Central memory CD8-positive, alpha-beta T cell (primary cell): ENCODE results near the gene RASIP1.
"Not testable (repeated sequence)": the region's sequence is repeated elsewhere in the genome, so short reads cannot be mapped to it uniquely, and the experiment has no call there.

Experiments used
- ATAC-seq: fragments of 150-1000 bp; cut with Tn5 transposase; replicated peaks from 2 replicates; pipeline ENCODE4 v1.10.0; 2022; ENCODE audit warnings: mild to moderate bottlenecking, moderate FRiP score, moderate number of reproducible peaks; ENCODE audit not compliant: poor library complexity, severe bottlenecking; ENCODE audit errors: extremely low read depth
- DNase-seq, 2 donors: peaks; one replicate each; pipeline ENCODE4 v3.0.0; 2021; ENCODE audit warnings: low spot score in 2 of 2
- H3K27ac Mint-ChIP-seq: one replicate; pipeline ENCODE4 v1.8.0; 2022; ENCODE audit warnings: low read depth, mild to moderate bottlenecking, moderate library complexity, mixed read lengths
- H3K27me3 Mint-ChIP-seq: one replicate; pipeline ENCODE4 v1.8.0; 2022; ENCODE audit warnings: mixed read lengths
- H3K36me3 Mint-ChIP-seq: one replicate; pipeline ENCODE4 v1.8.0; 2022; ENCODE audit warnings: mild to moderate bottlenecking, moderate library complexity, mixed read lengths; ENCODE audit not compliant: insufficient read depth
- H3K4me1 Mint-ChIP-seq: one replicate; pipeline ENCODE4 v1.8.0; 2022; ENCODE audit warnings: mixed read lengths
- H3K4me3 Mint-ChIP-seq: one replicate; pipeline ENCODE4 v1.8.0; 2022; ENCODE audit warnings: mild to moderate bottlenecking, moderate library complexity, mixed read lengths
- H3K9me3 Mint-ChIP-seq: one replicate; pipeline ENCODE4 v1.8.0; 2022; ENCODE audit warnings: mixed read lengths

The RASIP1 gene

DNA sequence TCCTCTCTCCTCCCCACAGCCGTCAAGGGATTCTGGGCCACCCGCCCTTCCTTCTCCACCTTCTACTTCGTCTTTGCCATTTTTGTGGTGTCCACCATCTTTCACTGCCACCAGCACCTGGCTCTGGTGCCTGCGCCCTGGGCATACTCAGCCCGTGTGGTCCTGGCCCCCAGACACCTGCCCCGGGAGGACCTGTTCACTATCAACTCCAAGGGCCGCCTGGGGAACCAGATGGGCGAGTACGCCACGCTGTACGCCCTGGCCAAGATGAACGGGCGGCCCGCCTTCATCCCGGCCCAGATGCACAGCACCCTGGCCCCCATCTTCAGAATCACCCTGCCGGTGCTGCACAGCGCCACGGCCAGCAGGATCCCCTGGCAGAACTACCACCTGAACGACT, 60.4 kb downstream of the RASIP1 start:
- not testable (repeated sequence) for ATAC-seq, H3K4me3 Mint-ChIP-seq, H3K36me3 Mint-ChIP-seq, DNase-seq, H3K9me3 Mint-ChIP-seq, H3K27me3 Mint-ChIP-seq, H3K4me1 Mint-ChIP-seq, H3K27ac Mint-ChIP-seq

GRCh38 chr19:48678201-48678600, 62.2 kb downstream of the RASIP1 start:
- no peak overlapping the region for H3K27ac Mint-ChIP-seq
- no peak overlapping the region for H3K4me3 Mint-ChIP-seq
- no peaks in the 10 kb centered on the region for H3K9me3 Mint-ChIP-seq
- DNase-seq = no peak
- peaks cover 8% of the 10 kb centered on the region for H3K4me1 Mint-ChIP-seq
- H3K27me3 Mint-ChIP-seq = no peaks in the 10 kb centered on the region
- no peak for ATAC-seq
- H3K36me3 Mint-ChIP-seq = no peaks in the 10 kb centered on the region

- Mint-ChIP-seq H3K36me3 (no peaks in the 10 kb centered on the region), H3K4me3 (no peak overlapping the region), H3K27me3 (no peaks in the 10 kb centered on the region), H3K27ac (no peak overlapping the region), H3K9me3 (no peaks in the 10 kb centered on the region), H3K4me1 (peaks cover 8% of the 10 kb centered on the region)
- no peak for DNase-seq
- no peak for ATAC-seq
Observed at GRCh38 chr19:48676887-48677286, 63.5 kb downstream of the RASIP1 start.

- no peaks in the 10 kb centered on the region for H3K36me3 Mint-ChIP-seq
- H3K9me3 Mint-ChIP-seq = no peaks in the 10 kb centered on the region
- H3K27me3 Mint-ChIP-seq = no peaks in the 10 kb centered on the region
- no peak overlapping the region for H3K27ac Mint-ChIP-seq
- ATAC-seq = no peak
- H3K4me3 Mint-ChIP-seq = no peak overlapping the region
- no peak for DNase-seq
- peaks cover 8% of the 10 kb centered on the region for H3K4me1 Mint-ChIP-seq
Observed at GRCh38 chr19:48676487-48676886, 63.9 kb downstream of the RASIP1 start.

- H3K27me3 Mint-ChIP-seq = no peaks in the 10 kb centered on the region
- no peak overlapping the region for H3K4me3 Mint-ChIP-seq
- H3K36me3 Mint-ChIP-seq = no peaks in the 10 kb centered on the region
- ATAC-seq (peak; percentile 62), DNase-seq (peak; percentile 60 to 66)
- peaks cover 8% of the 10 kb centered on the region for H3K4me1 Mint-ChIP-seq
- peak overlapping the region; percentile 67 for H3K27ac Mint-ChIP-seq
- no peaks in the 10 kb centered on the region for H3K9me3 Mint-ChIP-seq
Observed at GRCh38 chr19:48674921-48675824, 65.2 kb downstream of the RASIP1 start.

GRCh38 chr19:48674216-48674809, 66.1 kb downstream of the RASIP1 start:
- Mint-ChIP-seq H3K27me3 (no peaks in the 10 kb centered on the region), H3K4me3 (no peak overlapping the region), H3K4me1 (peaks cover 8% of the 10 kb centered on the region), H3K9me3 (peaks cover 7% of the 10 kb centered on the region), H3K27ac (no peak overlapping the region), H3K36me3 (peaks cover 5% of the 10 kb centered on the region)
- no peak for ATAC-seq
- DNase-seq = no peak

- Mint-ChIP-seq H3K4me1 (peaks cover 8% of the 10 kb centered on the region), H3K27me3 (no peaks in the 10 kb centered on the region), H3K27ac (no peak overlapping the region), H3K4me3 (no peak overlapping the region), H3K9me3 (peaks cover 7% of the 10 kb centered on the region), H3K36me3 (peaks cover 6% of the 10 kb centered on the region)
- DNase-seq (no peak), ATAC-seq (no peak)
Observed at GRCh38 chr19:48673436-48674100, 66.8 kb downstream of the RASIP1 start.

GRCh38 chr19:48672994-48673393, 67.4 kb downstream of the RASIP1 start, which contains the start of gene NTN5:
Gene NTN5 (minus strand): TSS chr19:48673017. CDS start chr19:48670986, 2,031 bp downstream.
- Mint-ChIP-seq H3K4me3 (no peak within 1 kb of the TSS), H3K27me3 (no peaks in the 10 kb centered on the region), H3K27ac (no peak within 1 kb of the TSS), H3K9me3 (peaks cover 7% of the 10 kb centered on the region), H3K4me1 (peaks cover 8% of the 10 kb centered on the region), H3K36me3 (peaks cover 6% of the 10 kb centered on the region)
- ATAC-seq (no peak), DNase-seq (no peak)

GRCh38 chr19:48671446-48671995, 68.9 kb downstream of the RASIP1 start:
- Mint-ChIP-seq H3K27me3 (no peaks in the 10 kb centered on the region), H3K9me3 (peaks cover 7% of the 10 kb centered on the region), H3K36me3 (peaks cover 6% of the 10 kb centered on the region), H3K4me1 (peaks cover 8% of the 10 kb centered on the region), H3K4me3 (no peak overlapping the region), H3K27ac (no peak overlapping the region)
- no peak for DNase-seq
- no peak for ATAC-seq

DNA sequence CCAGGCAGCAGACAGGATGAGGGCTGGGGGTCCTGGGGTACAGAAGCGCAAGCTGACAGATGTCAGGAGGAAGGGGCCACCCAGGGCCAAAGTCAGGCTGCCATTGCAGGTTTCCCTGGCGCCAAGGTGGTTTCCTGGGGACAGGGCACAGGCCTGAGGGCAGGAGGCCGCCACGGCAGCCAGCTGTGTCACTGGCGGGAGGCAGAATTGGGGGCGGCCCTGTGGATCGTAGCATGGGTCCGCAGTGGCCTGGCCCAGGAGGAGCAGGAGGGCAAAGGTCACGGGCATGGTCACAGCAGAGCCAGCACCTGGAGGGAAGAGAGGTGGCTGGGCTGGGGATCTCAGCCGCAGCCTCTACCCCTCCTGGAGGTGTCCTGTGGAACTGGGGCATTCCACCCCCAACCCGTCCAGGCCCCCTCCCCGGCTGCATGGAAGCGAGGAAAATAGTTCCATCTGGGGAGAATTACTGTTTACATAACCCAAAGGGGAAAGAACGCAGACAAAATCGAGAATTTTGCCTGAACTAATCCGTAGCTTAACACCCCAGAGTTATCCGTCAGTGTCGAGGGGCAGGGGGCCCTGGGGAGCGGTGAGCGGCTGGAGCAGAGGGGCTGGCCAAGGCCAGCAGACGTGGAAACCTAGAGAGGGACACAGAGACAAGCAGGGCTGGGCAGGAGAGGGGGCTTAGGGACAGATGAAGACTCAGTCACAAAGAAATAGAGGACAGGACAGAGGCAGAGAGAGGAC, 69.5 kb downstream of the RASIP1 start:
- H3K36me3 Mint-ChIP-seq = peaks cover 6% of the 10 kb centered on the region
- DNase-seq (no peak), ATAC-seq (no peak)
- no peaks in the 10 kb centered on the region for H3K27me3 Mint-ChIP-seq
- peaks cover 7% of the 10 kb centered on the region for H3K9me3 Mint-ChIP-seq
- H3K4me3 Mint-ChIP-seq = no peak overlapping the region
- H3K4me1 Mint-ChIP-seq = peaks cover 8% of the 10 kb centered on the region
- no peak overlapping the region for H3K27ac Mint-ChIP-seq
